ENCODE measurements around the gene DRAM1.

- TF ChIP-seq CTCF (IDR thresholded peaks at IDR 0.05; ENCODE audit: low read depth, low read length) (no peak), EZH2phosphoT487 (IDR thresholded peaks at IDR 0.05; ENCODE audit: low read depth) (no peak)
These were observed 38.6 kb upstream of the DRAM1 start for GRCh38 chr12:101838628-101839323.
